ENCODE results near the gene PSMB1. TPM values are rescaled to one million over a fixed set of nuclear protein-coding genes. Genes with fewer than 3 reads are reported as not detected.
"Not testable (repeated sequence)": the region's sequence is repeated elsewhere in the genome, so short reads cannot be mapped to it uniquely, and the experiment has no call there.

PSMB1 gene
- total RNA-seq, 4 donors from 2014 or later = 213 to 271 (median 237) TPM

GRCh38 chr6:170505306-170505705 lies 47.8 kb downstream of the PSMB1 start:
- no peak for ATAC-seq
- WGBS, 2 donors (ENCODE audit: low coverage in 1 of 2) = 10 to 40% methylated on average over 1 to 3 of the region's 9 CpGs

GRCh38 chr6:170504479-170504878 lies 48.6 kb downstream of the PSMB1 start:
- Histone ChIP-seq H3K27ac (no peak overlapping the region), H3K27me3 (peaks cover 29% of the 10 kb centered on the region), H3K4me1 (no peaks in the 10 kb centered on the region), H3K4me3 (no peak overlapping the region), H3K9me3 (peaks cover 0 to 30% (median 0%) of the 10 kb centered on the region in 3 donors), H3K36me3 (no peaks in the 10 kb centered on the region)
- 56 to 65% methylated on average over 2 to 3 of the region's 4 CpGs for WGBS, 2 donors (ENCODE audit: low coverage in 1 of 2)
- no peak for ATAC-seq
- TF ChIP-seq POLR2AphosphoS5 (IDR thresholded peaks at IDR 0.05) (no peak), EP300 (IDR thresholded peaks at IDR 0.05) (no peak), POLR2A (IDR thresholded peaks at IDR 0.05) (no peak)
- TF ChIP-seq, protein P1, sequence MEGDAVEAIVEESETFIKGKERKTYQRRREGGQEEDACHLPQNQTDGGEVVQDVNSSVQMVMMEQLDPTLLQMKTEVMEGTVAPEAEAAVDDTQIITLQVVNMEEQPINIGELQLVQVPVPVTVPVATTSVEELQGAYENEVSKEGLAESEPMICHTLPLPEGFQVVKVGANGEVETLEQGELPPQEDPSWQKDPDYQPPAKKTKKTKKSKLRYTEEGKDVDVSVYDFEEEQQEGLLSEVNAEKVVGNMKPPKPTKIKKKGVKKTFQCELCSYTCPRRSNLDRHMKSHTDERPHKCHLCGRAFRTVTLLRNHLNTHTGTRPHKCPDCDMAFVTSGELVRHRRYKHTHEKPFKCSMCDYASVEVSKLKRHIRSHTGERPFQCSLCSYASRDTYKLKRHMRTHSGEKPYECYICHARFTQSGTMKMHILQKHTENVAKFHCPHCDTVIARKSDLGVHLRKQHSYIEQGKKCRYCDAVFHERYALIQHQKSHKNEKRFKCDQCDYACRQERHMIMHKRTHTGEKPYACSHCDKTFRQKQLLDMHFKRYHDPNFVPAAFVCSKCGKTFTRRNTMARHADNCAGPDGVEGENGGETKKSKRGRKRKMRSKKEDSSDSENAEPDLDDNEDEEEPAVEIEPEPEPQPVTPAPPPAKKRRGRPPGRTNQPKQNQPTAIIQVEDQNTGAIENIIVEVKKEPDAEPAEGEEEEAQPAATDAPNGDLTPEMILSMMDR (IDR thresholded peaks at IDR 0.05) = no peak

More at GRCh38 chr6:170505306-170505705, 47.8 kb downstream of the PSMB1 start:
- Histone ChIP-seq H3K27ac (no peak overlapping the region), H3K36me3 (no peaks in the 10 kb centered on the region), H3K4me1 (no peaks in the 10 kb centered on the region), H3K9me3 (peaks cover 0 to 30% (median 0%) of the 10 kb centered on the region in 3 donors), H3K27me3 (peaks cover 21% of the 10 kb centered on the region), H3K4me3 (no peak overlapping the region)
- TF ChIP-seq EP300 (IDR thresholded peaks at IDR 0.05) (no peak), POLR2AphosphoS5 (IDR thresholded peaks at IDR 0.05) (no peak), POLR2A (IDR thresholded peaks at IDR 0.05) (no peak)
- TF ChIP-seq, protein P1 (IDR thresholded peaks at IDR 0.05) = no peak

DNA sequence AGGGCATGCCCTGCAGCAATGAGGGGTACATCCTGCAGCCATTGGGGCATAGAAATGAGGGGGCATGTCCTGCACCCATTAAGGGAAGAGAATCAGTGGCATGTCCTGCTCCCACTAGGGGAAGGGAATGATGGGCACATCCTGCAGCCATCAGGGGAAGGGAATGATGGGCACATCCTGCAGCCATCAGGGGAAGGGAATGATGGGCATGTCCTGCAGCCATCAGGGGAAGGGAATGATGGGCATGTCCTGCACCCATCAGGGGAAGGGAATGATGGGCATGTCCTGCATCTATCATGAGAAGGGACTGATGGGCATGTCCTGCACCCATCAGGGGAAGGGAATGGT lies 49.7 kb downstream of the PSMB1 start:
- Histone ChIP-seq H3K36me3 (no peaks in the 10 kb centered on the region), H3K4me1 (no peaks in the 10 kb centered on the region), H3K9me3 (peaks cover 0 to 30% (median 0%) of the 10 kb centered on the region in 3 donors), H3K27ac (no peak overlapping the region), H3K4me3 (no peak overlapping the region), H3K27me3 (peaks cover 37% of the 10 kb centered on the region)
- ATAC-seq = no peak
- TF ChIP-seq POLR2A (IDR thresholded peaks at IDR 0.05) (no peak), POLR2AphosphoS5 (IDR thresholded peaks at IDR 0.05) (no peak), EP300 (IDR thresholded peaks at IDR 0.05) (no peak)
- TF ChIP-seq, protein P1 (IDR thresholded peaks at IDR 0.05) = no peak

- not testable (repeated sequence) for H3K27ac ChIP-seq, H3K4me3 ChIP-seq, H3K36me3 ChIP-seq, ATAC-seq, H3K4me1 ChIP-seq
- Histone ChIP-seq H3K27me3 (peaks cover 42% of the 10 kb centered on the region), H3K9me3 (peaks cover 0 to 30% (median 0%) of the 10 kb centered on the region in 3 donors)
- 48 to 100% methylated on average over 2 of the region's 2 CpGs for WGBS, 2 donors (ENCODE audit: low coverage in 1 of 2)
Measured at GRCh38 chr6:170502733-170503413, 50.2 kb downstream of the PSMB1 start.

DNA sequence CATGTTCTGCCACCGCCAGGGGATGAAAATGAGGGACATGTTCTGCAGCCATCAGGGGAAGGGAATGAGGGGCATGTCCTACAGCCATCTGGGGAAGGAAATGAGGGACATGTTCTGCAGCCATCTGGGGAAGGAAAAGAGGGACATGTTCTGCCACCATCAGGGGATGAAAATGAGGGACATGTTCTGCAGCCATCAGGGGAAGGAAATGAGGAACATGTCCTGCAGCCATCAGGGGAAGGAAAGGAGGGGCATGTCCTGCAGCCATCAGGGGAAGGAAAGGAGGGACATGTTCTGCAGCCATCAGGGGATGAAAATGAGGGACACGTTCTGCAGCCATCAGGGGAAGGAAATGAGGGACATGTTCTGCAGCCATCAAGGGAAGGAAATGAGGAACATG lies 50.8 kb downstream of the PSMB1 start:
- H3K27ac ChIP-seq, ATAC-seq, H3K4me3 ChIP-seq, H3K36me3 ChIP-seq, H3K4me1 ChIP-seq: not testable (repeated sequence)
- 13 to 58% methylated on average over 1 to 2 of the region's 2 CpGs for WGBS, 2 donors (ENCODE audit: low coverage in 1 of 2)
- peaks cover 0 to 30% (median 0%) of the 10 kb centered on the region in 3 donors for H3K9me3 ChIP-seq
- H3K27me3 ChIP-seq = peaks cover 42% of the 10 kb centered on the region

DNA sequence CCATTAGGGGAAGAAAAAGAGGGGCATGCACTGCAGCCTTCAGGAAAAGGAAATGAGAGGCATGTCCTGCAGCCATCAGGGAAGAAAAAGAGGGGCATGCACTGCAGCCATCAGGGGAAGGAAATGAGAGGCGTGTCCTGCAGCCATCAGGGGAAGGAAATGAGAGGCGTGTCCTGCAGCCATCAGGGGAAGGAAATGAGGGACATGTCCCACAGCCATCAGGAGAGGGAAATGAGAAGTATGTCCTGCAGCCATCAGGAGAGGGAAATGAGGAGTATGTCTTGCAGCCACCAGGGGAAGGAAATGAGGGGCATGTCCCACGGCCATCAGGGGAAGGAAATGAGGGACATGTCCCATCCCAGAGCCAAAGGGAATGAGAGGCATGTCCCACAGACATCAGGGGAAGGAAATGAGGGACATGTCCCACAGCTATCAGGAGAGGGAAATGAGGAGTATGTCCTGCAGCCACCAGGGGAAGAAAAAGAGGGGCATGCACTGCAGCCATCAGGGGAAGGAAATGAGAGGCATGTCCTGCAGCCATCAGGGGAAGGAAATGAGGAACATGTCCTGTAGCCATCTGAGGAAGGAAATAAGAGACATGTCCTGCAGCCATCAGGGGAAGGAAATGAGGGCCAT lies 52.0 kb downstream of the PSMB1 start:
- Histone ChIP-seq H3K27ac (no peak overlapping the region), H3K27me3 (peaks cover 42% of the 10 kb centered on the region), H3K36me3 (no peaks in the 10 kb centered on the region), H3K4me3 (no peak overlapping the region), H3K9me3 (peaks cover 0 to 30% (median 0%) of the 10 kb centered on the region in 3 donors), H3K4me1 (no peaks in the 10 kb centered on the region)
- WGBS, 2 donors (ENCODE audit: low coverage in 1 of 2) = 35 to 60% methylated on average over 1 to 3 of the region's 3 CpGs
- no peak for TF ChIP-seq POLR2AphosphoS5 (IDR thresholded peaks at IDR 0.05)
- no peak for TF ChIP-seq POLR2A (IDR thresholded peaks at IDR 0.05)
- TF ChIP-seq EP300 (IDR thresholded peaks at IDR 0.05) = no peak
- TF ChIP-seq, protein P1 (IDR thresholded peaks at IDR 0.05) = no peak
- ATAC-seq = no peak
